ENCODE measurements around the gene TNNC2. TPM values are rescaled to one million over a fixed set of nuclear protein-coding genes. Genes with fewer than 3 reads are reported as not detected.

TNNC2 gene
- polyA plus RNA-seq, 1 of the 3 experiments (the other 2 are of a cell fraction), result 1.1 TPM

DNA sequence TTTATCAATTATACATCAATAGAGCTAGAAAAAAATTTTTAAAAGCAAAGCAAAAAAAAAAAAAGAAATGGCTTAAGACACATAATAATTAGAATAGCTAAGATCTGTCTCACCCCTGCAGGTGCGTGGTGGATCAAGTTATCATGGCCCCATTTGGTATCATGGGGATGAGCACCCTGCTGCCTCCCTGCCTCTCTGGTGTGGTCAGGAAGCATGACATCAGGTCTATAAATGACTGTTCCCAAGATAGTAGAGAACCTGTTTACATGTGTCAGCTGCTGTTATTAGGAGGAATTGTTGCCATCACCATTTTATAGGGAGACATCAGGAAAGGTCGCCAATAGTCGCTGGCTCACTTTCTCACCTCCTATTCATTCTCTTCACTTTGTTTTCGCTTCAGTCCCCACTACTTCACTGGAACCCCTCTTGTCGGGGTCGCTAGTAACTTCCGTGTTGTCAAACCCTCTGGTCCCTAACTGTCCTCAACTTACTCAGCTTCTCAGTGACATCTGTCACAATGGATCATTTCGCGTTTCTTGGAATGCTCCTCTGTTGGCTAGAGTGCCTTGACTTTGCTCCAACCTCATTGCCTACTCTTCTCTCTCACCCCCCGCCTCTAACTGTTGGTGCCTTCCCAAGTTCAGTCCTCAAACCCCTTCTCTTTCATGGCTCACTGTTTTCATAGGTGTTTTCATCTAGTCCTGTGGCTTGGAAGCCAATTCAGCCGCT is 30.6 kb downstream of the TNNC2 start:
- Histone ChIP-seq H3K4me3 (ENCODE audit: low read depth in 2 of 2, low read length in 1 of 2) (no peak overlapping the region), H2AFZ (ENCODE audit: low read depth) (no peak overlapping the region), H3K79me2 (ENCODE audit: insufficient read depth) (peaks cover 24% of the 10 kb centered on the region), H4K20me1 (ENCODE audit: insufficient read depth) (no peaks in the 10 kb centered on the region), H3F3A (replicated peaks; ENCODE audit: insufficient read depth) (peaks cover 9% of the 10 kb centered on the region), H3K9me3 (no peaks in the 10 kb centered on the region), H3K9me2 (no peaks in the 10 kb centered on the region), H3K27ac (ENCODE audit: low read depth in 2 of 2, low read length in 1 of 2) (no peak overlapping the region), H3K9ac (no peak overlapping the region), H3K36me3 (replicated peaks in 1 of 2; ENCODE audit: control insufficient read depth in 1 of 2, insufficient read depth in 2 of 2, low read length in 1 of 2) (peaks cover 26 to 31% of the 10 kb centered on the region in 2 experiments), H3K27me3 (ENCODE audit: insufficient read depth) (no peaks in the 10 kb centered on the region), H3K4me1 (ENCODE audit: control insufficient read depth in 1 of 2, insufficient read depth in 2 of 2, low read depth in 1 of 2, low read length in 1 of 2) (peaks cover 0 to 9% of the 10 kb centered on the region in 2 experiments; a peak in 2 of 4 replicates), H3K4me2 (no peak overlapping the region)
- POLR2A ChIA-PET, result no interaction called here
- TF ChIP-seq RXRA (IDR thresholded peaks at IDR 0.05; ENCODE audit: borderline replicate concordance, low read depth) (no peak), MEF2A (IDR thresholded peaks at IDR 0.05; ENCODE audit: borderline replicate concordance, low read depth) (no peak), TEAD4 (IDR thresholded peaks at IDR 0.05; ENCODE audit: borderline replicate concordance, insufficient read depth) (no peak), GATA2 (CRISPR knock-in tag; IDR thresholded peaks at IDR 0.05) (no peak), MAX (IDR thresholded peaks at IDR 0.05; ENCODE audit: low read depth) (no peak), TCF12 (IDR thresholded peaks at IDR 0.05) (no peak), RCOR1 (IDR thresholded peaks at IDR 0.05; ENCODE audit: low read length) (no peak), YY1 (IDR thresholded peaks at IDR 0.05; ENCODE audit: low read depth) (no peak), ELF1 (IDR thresholded peaks at IDR 0.05) (no peak), EP300 (IDR thresholded peaks at IDR 0.05; ENCODE audit: borderline replicate concordance in 1 of 2, low read depth in 1 of 2, low read length in 1 of 2) (no peak), TAF1 (IDR thresholded peaks at IDR 0.05; ENCODE audit: borderline replicate concordance, low read depth, low read length) (no peak), JUND (IDR thresholded peaks at IDR 0.05) (no peak), GABPA (IDR thresholded peaks at IDR 0.05; ENCODE audit: low read depth) (no peak)
- TF ChIP-seq, protein P1, sequence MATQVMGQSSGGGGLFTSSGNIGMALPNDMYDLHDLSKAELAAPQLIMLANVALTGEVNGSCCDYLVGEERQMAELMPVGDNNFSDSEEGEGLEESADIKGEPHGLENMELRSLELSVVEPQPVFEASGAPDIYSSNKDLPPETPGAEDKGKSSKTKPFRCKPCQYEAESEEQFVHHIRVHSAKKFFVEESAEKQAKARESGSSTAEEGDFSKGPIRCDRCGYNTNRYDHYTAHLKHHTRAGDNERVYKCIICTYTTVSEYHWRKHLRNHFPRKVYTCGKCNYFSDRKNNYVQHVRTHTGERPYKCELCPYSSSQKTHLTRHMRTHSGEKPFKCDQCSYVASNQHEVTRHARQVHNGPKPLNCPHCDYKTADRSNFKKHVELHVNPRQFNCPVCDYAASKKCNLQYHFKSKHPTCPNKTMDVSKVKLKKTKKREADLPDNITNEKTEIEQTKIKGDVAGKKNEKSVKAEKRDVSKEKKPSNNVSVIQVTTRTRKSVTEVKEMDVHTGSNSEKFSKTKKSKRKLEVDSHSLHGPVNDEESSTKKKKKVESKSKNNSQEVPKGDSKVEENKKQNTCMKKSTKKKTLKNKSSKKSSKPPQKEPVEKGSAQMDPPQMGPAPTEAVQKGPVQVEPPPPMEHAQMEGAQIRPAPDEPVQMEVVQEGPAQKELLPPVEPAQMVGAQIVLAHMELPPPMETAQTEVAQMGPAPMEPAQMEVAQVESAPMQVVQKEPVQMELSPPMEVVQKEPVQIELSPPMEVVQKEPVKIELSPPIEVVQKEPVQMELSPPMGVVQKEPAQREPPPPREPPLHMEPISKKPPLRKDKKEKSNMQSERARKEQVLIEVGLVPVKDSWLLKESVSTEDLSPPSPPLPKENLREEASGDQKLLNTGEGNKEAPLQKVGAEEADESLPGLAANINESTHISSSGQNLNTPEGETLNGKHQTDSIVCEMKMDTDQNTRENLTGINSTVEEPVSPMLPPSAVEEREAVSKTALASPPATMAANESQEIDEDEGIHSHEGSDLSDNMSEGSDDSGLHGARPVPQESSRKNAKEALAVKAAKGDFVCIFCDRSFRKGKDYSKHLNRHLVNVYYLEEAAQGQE (IDR thresholded peaks at IDR 0.05; ENCODE audit: low read depth, low read length), result no peak
- TF ChIP-seq, protein P2, sequence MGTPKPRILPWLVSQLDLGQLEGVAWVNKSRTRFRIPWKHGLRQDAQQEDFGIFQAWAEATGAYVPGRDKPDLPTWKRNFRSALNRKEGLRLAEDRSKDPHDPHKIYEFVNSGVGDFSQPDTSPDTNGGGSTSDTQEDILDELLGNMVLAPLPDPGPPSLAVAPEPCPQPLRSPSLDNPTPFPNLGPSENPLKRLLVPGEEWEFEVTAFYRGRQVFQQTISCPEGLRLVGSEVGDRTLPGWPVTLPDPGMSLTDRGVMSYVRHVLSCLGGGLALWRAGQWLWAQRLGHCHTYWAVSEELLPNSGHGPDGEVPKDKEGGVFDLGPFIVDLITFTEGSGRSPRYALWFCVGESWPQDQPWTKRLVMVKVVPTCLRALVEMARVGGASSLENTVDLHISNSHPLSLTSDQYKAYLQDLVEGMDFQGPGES (IDR thresholded peaks at IDR 0.05; ENCODE audit: low read depth, low read length), result no peak
- TF ChIP-seq, protein P3, sequence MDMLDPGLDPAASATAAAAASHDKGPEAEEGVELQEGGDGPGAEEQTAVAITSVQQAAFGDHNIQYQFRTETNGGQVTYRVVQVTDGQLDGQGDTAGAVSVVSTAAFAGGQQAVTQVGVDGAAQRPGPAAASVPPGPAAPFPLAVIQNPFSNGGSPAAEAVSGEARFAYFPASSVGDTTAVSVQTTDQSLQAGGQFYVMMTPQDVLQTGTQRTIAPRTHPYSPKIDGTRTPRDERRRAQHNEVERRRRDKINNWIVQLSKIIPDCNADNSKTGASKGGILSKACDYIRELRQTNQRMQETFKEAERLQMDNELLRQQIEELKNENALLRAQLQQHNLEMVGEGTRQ (IDR thresholded peaks at IDR 0.05; ENCODE audit: borderline replicate concordance, low read depth, low read length), result no peak
- TF ChIP-seq, protein P4, sequence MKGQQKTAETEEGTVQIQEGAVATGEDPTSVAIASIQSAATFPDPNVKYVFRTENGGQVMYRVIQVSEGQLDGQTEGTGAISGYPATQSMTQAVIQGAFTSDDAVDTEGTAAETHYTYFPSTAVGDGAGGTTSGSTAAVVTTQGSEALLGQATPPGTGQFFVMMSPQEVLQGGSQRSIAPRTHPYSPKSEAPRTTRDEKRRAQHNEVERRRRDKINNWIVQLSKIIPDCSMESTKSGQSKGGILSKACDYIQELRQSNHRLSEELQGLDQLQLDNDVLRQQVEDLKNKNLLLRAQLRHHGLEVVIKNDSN (IDR thresholded peaks at IDR 0.05; ENCODE audit: borderline replicate concordance, low read depth), result no peak
- CTCF ChIA-PET, result interaction anchor here (1.0 to 1.5 kb wide), 2 partner anchors 26 to 173 kb away, joined by 3 to 4 read pairs; no protein-coding TSS in a partner anchor
- DNase-seq, result no peak
- 96% methylated on average over 11 of the region's 11 CpGs for WGBS (ENCODE audit: low lambda C conversion rate)

All from SK-N-SH (cell line).